H1 (cell line): ENCODE measurements around the gene LRRC49. TPM values are rescaled to one million over a fixed set of nuclear protein-coding genes. Genes with fewer than 3 reads are reported as not detected.

Experiments
- CTCF ChIA-PET: fragments of 300-600 bp; sonication (Branson Sonifier 250); formaldehyde crosslinking; loops from one replicate; lab custom pipeline; 2021; ENCODE audit not compliant: partially characterized antibody; lab: Charles Lee
- POLR2A ChIA-PET: fragments of 300-600 bp; sonication (Branson Sonifier 250); formaldehyde crosslinking; loops from one replicate; lab custom pipeline; 2021; ENCODE audit warnings: inconsistent platforms; ENCODE audit not compliant: partially characterized antibody; lab: Charles Lee
- DNase-seq, 2 experiments: peaks; one replicate each; pipeline versions ENCODE4 v3.0.0 to v3.0.0-alpha.2; 2010 to 2022; ENCODE audit warnings: low spot score in 2 of 2, low read depth in 1 of 2, mixed read lengths in 1 of 2
- FAIRE-seq: peaks from 2 replicates; lab custom pipeline; 2011; peaks lifted over from hg19 to GRCh38; lab: Jason Lieb, UNC
- H2AFZ ChIP-seq: 2 replicates; pipeline ENCODE4 v1.8.1; 2012; ENCODE audit warnings: low read length, inconsistent platforms
- H2AK5ac ChIP-seq: 2 replicates; pipeline ENCODE4 v1.6.1; 2013; ENCODE audit warnings: low read depth, low read length
- H2BK120ac ChIP-seq: replicated peaks from 2 replicates; pipeline ENCODE3; 2013; ENCODE audit warnings: low read depth, low read length, inconsistent platforms
- H2BK12ac ChIP-seq: 2 replicates; pipeline ENCODE4 v1.6.1; 2013; ENCODE audit warnings: low read depth, low read length
- H2BK15ac ChIP-seq: 2 replicates; pipeline ENCODE4 v1.6.1; 2013; ENCODE audit warnings: low read length
- H2BK20ac ChIP-seq: 2 replicates; pipeline ENCODE4 v1.6.1; 2013; ENCODE audit warnings: low read length
- H2BK5ac ChIP-seq: 2 replicates; pipeline ENCODE4 v1.6.1; 2013; ENCODE audit warnings: low read depth, low read length
- H3K14ac ChIP-seq: 2 replicates; pipeline ENCODE4 v1.6.1; 2013; ENCODE audit warnings: inconsistent platforms; ENCODE audit not compliant: insufficient read length
- H3K18ac ChIP-seq: 2 replicates; pipeline ENCODE4 v1.6.1; 2013; ENCODE audit warnings: low read length; ENCODE audit errors: extremely low read depth
- H3K23ac ChIP-seq: 2 replicates; pipeline ENCODE4 v1.6.1; 2013; ENCODE audit warnings: inconsistent platforms; ENCODE audit not compliant: insufficient read length
- H3K23me2 ChIP-seq: 2 replicates; pipeline ENCODE4 v1.6.1; 2013; ENCODE audit warnings: low read depth, low read length
- H3K27ac ChIP-seq: 2 replicates; pipeline ENCODE4 v1.6.1; 2011; ENCODE audit warnings: low read depth, low read length, inconsistent platforms
- H3K27me3 ChIP-seq, 4 experiments: replicated peaks in 1 of 4; 1 replicate in 1 of 4; 2 replicates in 3 of 4; pipeline versions ENCODE4 v1.6.1 to v1.8.1; 2011 to 2013; ENCODE audit warnings: low read length in 3 of 4, mild to moderate bottlenecking in 3 of 4, inconsistent platforms in 2 of 4, mixed read lengths in 2 of 4, moderate library complexity in 1 of 4; ENCODE audit not compliant: control insufficient read depth in 3 of 4, insufficient read depth in 3 of 4; ENCODE audit errors: extremely low read depth in 1 of 4
- H3K36me3 ChIP-seq, 4 experiments: 2 replicates each; pipeline versions ENCODE4 v1.6.1 to v1.8.1; 2011 to 2013; ENCODE audit warnings: mild to moderate bottlenecking in 4 of 4, low read length in 3 of 4, moderate library complexity in 2 of 4, control low read depth in 1 of 4, inconsistent platforms in 1 of 4; ENCODE audit not compliant: insufficient read depth in 4 of 4, control insufficient read depth in 2 of 4
- H3K4ac ChIP-seq: replicated peaks from 2 replicates; pipeline ENCODE3; 2013; ENCODE audit warnings: low read length, low read depth, mixed read lengths, inconsistent platforms; ENCODE audit not compliant: insufficient read length
- H3K4me1 ChIP-seq, 4 experiments: replicated peaks in 1 of 4; 1 replicate in 1 of 4; 2 replicates in 3 of 4; pipeline versions ENCODE4 v1.6.1 to v1.8.1; 2011 to 2013; ENCODE audit warnings: low read length in 3 of 4, inconsistent platforms in 2 of 4, mixed read lengths in 1 of 4; ENCODE audit not compliant: insufficient read depth in 4 of 4, control insufficient read depth in 3 of 4
- H3K4me2 ChIP-seq, 2 experiments: 2 replicates each; pipeline versions ENCODE4 v1.6.1 to v1.8.1; 2011 to 2013; ENCODE audit warnings: low read depth in 2 of 2, low read length in 2 of 2, control low read depth in 1 of 2, inconsistent platforms in 1 of 2, mild to moderate bottlenecking in 1 of 2; ENCODE audit not compliant: insufficient read depth in 1 of 2
- H3K4me3 ChIP-seq, 4 experiments: fragments of 200-600, 300-600 bp in 1 of 4; sonication (generic), shearing (Covaris generic), sonication (Bioruptor Twin) in 1 of 4; 2 replicates each; pipeline versions ENCODE4 v1.5.1 to v1.8.1; 2011 to 2016; ENCODE audit warnings: low read length in 4 of 4, low read depth in 3 of 4, control low read depth in 2 of 4, inconsistent platforms in 2 of 4, mild to moderate bottlenecking in 2 of 4, mixed read lengths in 1 of 4, moderate library complexity in 1 of 4; ENCODE audit not compliant: insufficient read depth in 2 of 4; ENCODE audit errors: extremely low read depth in 1 of 4
- H3K56ac ChIP-seq: replicated peaks from 2 replicates; pipeline ENCODE3; 2013; ENCODE audit warnings: low read depth, mild to moderate bottlenecking, mixed read lengths, low read length, inconsistent platforms; ENCODE audit not compliant: insufficient read length
- H3K79me1 ChIP-seq: 2 replicates; pipeline ENCODE4 v1.6.1; 2013; ENCODE audit warnings: low read depth, low read length, control low read depth
- H3K79me2 ChIP-seq, 2 experiments: 2 replicates each; pipeline versions ENCODE4 v1.6.1 to v1.8.1; 2012 to 2013; ENCODE audit warnings: low read length in 2 of 2, mild to moderate bottlenecking in 2 of 2, inconsistent platforms in 1 of 2; ENCODE audit not compliant: insufficient read depth in 2 of 2, control insufficient read depth in 1 of 2
- H3K9ac ChIP-seq, 4 experiments: replicated peaks in 1 of 4; 1 replicate in 1 of 4; 2 replicates in 3 of 4; pipeline versions ENCODE4 v1.6.1 to v1.8.1; 2011 to 2013; ENCODE audit warnings: low read depth in 3 of 4, low read length in 3 of 4, control low read depth in 2 of 4, mild to moderate bottlenecking in 2 of 4, moderate library complexity in 2 of 4, inconsistent platforms in 1 of 4; ENCODE audit errors: extremely low read depth in 1 of 4
- H3K9me3 ChIP-seq, 2 experiments: 2 replicates each; pipeline versions ENCODE4 v1.6.1 to v1.8.1; 2012 to 2013; ENCODE audit warnings: mild to moderate bottlenecking in 2 of 2, moderate library complexity in 2 of 2, control low read depth in 1 of 2, inconsistent platforms in 1 of 2, low read depth in 1 of 2, low read length in 1 of 2, mixed read lengths in 1 of 2; ENCODE audit not compliant: insufficient read depth in 2 of 2
- H4K20me1 ChIP-seq, 2 experiments: replicated peaks in 1 of 2; 2 replicates each; pipeline versions ENCODE3 to v1.8.1; 2011 to 2013; ENCODE audit warnings: inconsistent platforms in 2 of 2, low read length in 2 of 2, mild to moderate bottlenecking in 1 of 2; ENCODE audit not compliant: insufficient read depth in 2 of 2, control insufficient read depth in 1 of 2
- H4K5ac ChIP-seq: 2 replicates; pipeline ENCODE4 v1.6.1; 2013; ENCODE audit warnings: low read length, low read depth, mixed read lengths, inconsistent platforms; ENCODE audit not compliant: insufficient read length
- H4K8ac ChIP-seq: 2 replicates; pipeline ENCODE4 v1.8.0; 2013; ENCODE audit warnings: mild to moderate bottlenecking, moderate library complexity, low read length, inconsistent platforms; ENCODE audit not compliant: insufficient read depth; ENCODE audit errors: extremely low read depth
- H4K91ac ChIP-seq: replicated peaks from 2 replicates; pipeline ENCODE3; 2013; ENCODE audit warnings: low read length, mixed read lengths, inconsistent platforms; ENCODE audit not compliant: insufficient read length
- SUZ12 ChIP-seq: fragments of 200-600 bp; sonication (generic); IDR thresholded peaks from 2 replicates; pipeline ENCODE4 v1.6.1; 2012; ENCODE audit warnings: mild to moderate bottlenecking, inconsistent platforms, low read length, moderate library complexity, mixed read lengths
- YY1 ChIP-seq: IDR thresholded peaks from 2 replicates; pipeline ENCODE4 v1.6.1; 2011; ENCODE audit warnings: low read depth, mild to moderate bottlenecking, low read length
- WGBS, 2 experiments: shearing (Covaris generic) in 1 of 2; methylation state at CpG; one replicate each; pipeline versions ENCODE4 v1.1.6 to v1.1.7; 2013 to 2015; ENCODE audit warnings: low lambda C conversion rate in 2 of 2, mixed read lengths in 2 of 2, inconsistent platforms in 1 of 2, low coverage in 1 of 2, missing lambda C conversion rate in 1 of 2; ENCODE audit not compliant: insufficient replicate concordance in 2 of 2, insufficient coverage in 1 of 2, insufficient read length in 1 of 2; ENCODE audit errors: extremely low coverage in 1 of 2, missing lambda C conversion rate in 1 of 2; 5-methylcytosine and 5-hydroxymethylcytosine counted together
- polyA plus RNA-seq, 7 experiments: library from polyadenylated mRNA; depleted of rRNA in 3 of 7; stranded (reverse) in 5 of 7; unstranded in 2 of 7; fragments of >200 nt in 5 of 7; fragments of 200-250 nt in 2 of 7; gene quantifications; 1 replicate in 5 of 7; 2 replicates in 1 of 7; 4 replicates in 1 of 7; pipeline versions ENCODE4 v1.2.1 to v1.2.3, GENCODE V29; 2011 to 2013; ENCODE audit warnings: missing spikeins in 2 of 7, mixed read lengths in 2 of 7
- total RNA-seq: library from RNA; stranded (reverse); fragmentation: NEBNext Ultra II Directional; extraction: Animal tissue kit (Norgen Biotek cat#: 25700); gene quantifications from 2 replicates; pipeline ENCODE4 v1.2.1, GENCODE V29; 2021

LRRC49 gene
- total and polyA plus RNA-seq, 2 of the 8 experiments (the other 6 are each of a cell fraction or from before 2014, with no cell fraction given): 5.0 to 10.4 TPM

DNA sequence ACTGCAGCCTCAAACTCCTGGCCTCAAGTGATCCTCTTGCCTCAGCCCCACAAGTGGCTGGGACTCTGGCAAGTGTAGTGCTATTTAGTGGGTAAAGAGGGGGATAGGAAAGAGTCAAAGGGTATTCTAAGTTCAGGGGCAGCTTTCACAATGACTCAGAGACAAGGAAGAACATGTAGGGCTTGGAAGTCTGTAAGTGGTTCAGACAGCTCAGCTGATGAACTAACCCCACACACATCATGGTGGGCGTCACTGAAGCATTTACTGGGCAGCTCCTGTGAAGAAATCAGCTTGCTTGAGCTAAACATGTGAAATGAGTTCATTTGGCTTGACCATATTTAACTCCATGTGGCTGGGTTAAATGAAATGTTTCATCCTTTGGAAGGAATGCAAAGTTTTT lies 188.1 kb downstream of the LRRC49 start:
- Histone ChIP-seq H4K20me1 (peaks cover 0 to 2% of the 10 kb centered on the region in 2 experiments), H3K23ac (no peak overlapping the region), H3K4me1 (peaks cover 3 to 10% (median 5%) of the 10 kb centered on the region in 4 experiments; a peak in 4 of 7 replicates), H3K4me3 (no peak overlapping the region), H3K56ac (no peak overlapping the region), H3K14ac (no peak overlapping the region), H3K27ac (no peak overlapping the region), H3K18ac (no peak overlapping the region), H3K79me1 (no peaks in the 10 kb centered on the region; the same call in 1 of the 2 replicates), H3K9ac (no peak overlapping the region), H3K79me2 (no peaks in the 10 kb centered on the region), H3K4ac (no peak overlapping the region), H2BK12ac (no peak overlapping the region), H2BK5ac (no peak overlapping the region), H2BK120ac (no peak overlapping the region), H3K9me3 (no peaks in the 10 kb centered on the region), H3K4me2 (no peak overlapping the region), H4K8ac (no peak overlapping the region), H3K23me2 (no peaks in the 10 kb centered on the region), H4K91ac (no peak overlapping the region), H2BK15ac (no peak overlapping the region), H3K36me3 (no peaks in the 10 kb centered on the region), H4K5ac (no peak overlapping the region), H2AK5ac (no peak overlapping the region), H2BK20ac (no peak overlapping the region), H3K27me3 (peaks cover 0 to 25% (median 15%) of the 10 kb centered on the region in 4 experiments; a peak in 6 of 7 replicates), H2AFZ (no peak overlapping the region)
- 74% methylated on average over 1 of the region's 1 CpG; no CpG with 5 or more reads in 1 of the 2 experiments for WGBS, 2 experiments
- CTCF ChIA-PET: interaction anchor here (1.0 to 1.3 kb wide), 2 partner anchors 70 to 363 kb away, joined by 3 read pairs; no protein-coding TSS in a partner anchor
- POLR2A ChIA-PET: no interaction called here
- DNase-seq (no peak), FAIRE-seq (no peak)
- TF ChIP-seq SUZ12 (no peak), YY1 (no peak)
